Measurements from ENCODE around the gene PLCB4. TPM values are rescaled to one million over a fixed set of nuclear protein-coding genes. Genes with fewer than 3 reads are reported as not detected.

PLCB4 gene
- total RNA-seq, 1 donor from 2014 or later, result 6.6 TPM

- ATAC-seq (no peak), DNase-seq (no peak)
- Histone ChIP-seq H3K4me3 (no peak overlapping the region), H3K27me3 (ENCODE audit: low read depth) (no peaks in the 10 kb centered on the region), H3K4me1 (peaks cover 6% of the 10 kb centered on the region), H3K36me3 (no peaks in the 10 kb centered on the region), H3K9me3 (no peaks in the 10 kb centered on the region), H3K27ac (no peak overlapping the region)
- no peak for TF ChIP-seq CTCF (IDR thresholded peaks at IDR 0.05)
- intact Hi-C loops (cut with DNase I), result no loop called here
Observed at GRCh38 chr20:9200620-9201019, 131.7 kb downstream of the PLCB4 start.

GRCh38 chr20:9202420-9203080, 133.7 kb downstream of the PLCB4 start:
- ATAC-seq (no peak), DNase-seq (no peak)
- TF ChIP-seq CTCF (IDR thresholded peaks at IDR 0.05), result no peak
- Histone ChIP-seq H3K4me1 (peaks cover 6% of the 10 kb centered on the region), H3K4me3 (no peak overlapping the region), H3K27me3 (ENCODE audit: low read depth) (no peaks in the 10 kb centered on the region), H3K9me3 (no peaks in the 10 kb centered on the region), H3K36me3 (no peaks in the 10 kb centered on the region), H3K27ac (no peak overlapping the region)
- intact Hi-C loops (cut with DNase I), result no loop called here

- Histone ChIP-seq H3K27me3 (ENCODE audit: low read depth) (no peaks in the 10 kb centered on the region), H3K36me3 (no peaks in the 10 kb centered on the region), H3K9me3 (no peaks in the 10 kb centered on the region), H3K4me3 (no peak overlapping the region), H3K4me1 (peaks cover 6% of the 10 kb centered on the region), H3K27ac (no peak overlapping the region)
- TF ChIP-seq CTCF (IDR thresholded peaks at IDR 0.05), result no peak
- intact Hi-C loops (cut with DNase I), result no loop called here
- ATAC-seq, result no peak
- no peak for DNase-seq
Observed at GRCh38 chr20:9203081-9203447, 134.2 kb downstream of the PLCB4 start.

- intact Hi-C loops (cut with DNase I), result no loop called here
- Histone ChIP-seq H3K9me3 (no peaks in the 10 kb centered on the region), H3K4me3 (no peak overlapping the region), H3K4me1 (peaks cover 6% of the 10 kb centered on the region), H3K27ac (no peak overlapping the region), H3K27me3 (ENCODE audit: low read depth) (no peaks in the 10 kb centered on the region), H3K36me3 (no peaks in the 10 kb centered on the region)
- DNase-seq (no peak), ATAC-seq (no peak)
- TF ChIP-seq CTCF (IDR thresholded peaks at IDR 0.05), result no peak
Observed at GRCh38 chr20:9204979-9205378, 136.1 kb downstream of the PLCB4 start.

GRCh38 chr20:9206486-9206885, 137.6 kb downstream of the PLCB4 start:
- Histone ChIP-seq H3K27me3 (ENCODE audit: low read depth) (no peaks in the 10 kb centered on the region), H3K4me3 (no peak overlapping the region), H3K4me1 (no peaks in the 10 kb centered on the region), H3K9me3 (no peaks in the 10 kb centered on the region), H3K36me3 (no peaks in the 10 kb centered on the region), H3K27ac (no peak overlapping the region)
- intact Hi-C loops (cut with DNase I), result no loop called here
- ATAC-seq (no peak), DNase-seq (no peak)
- TF ChIP-seq CTCF (IDR thresholded peaks at IDR 0.05), result no peak

All from lower lobe of right lung (tissue), 2 donors.